Measurements from ENCODE around the gene MSRB1. TPM values are rescaled to one million over a fixed set of nuclear protein-coding genes. Genes with fewer than 3 reads are reported as not detected.

Gene MSRB1
- total and polyA plus RNA-seq, 8 donors, result 6.2 to 68.5 (median 31.2) TPM; not detected in 1

GRCh38 chr16:1968146-1968953 is 25.4 kb upstream of the MSRB1 start:
- Histone ChIP-seq H3K4me3 (no peak overlapping the region), H3K4me1 (peaks cover 34 to 52% (median 43%) of the 10 kb centered on the region in 4 donors), H3K27ac (no peak overlapping the region), H3K9me3 (no peaks in the 10 kb centered on the region), H3K27me3 (no peaks in the 10 kb centered on the region), H3K36me3 (peaks cover 0 to 8% (median 2%) of the 10 kb centered on the region in 4 donors)
- TF ChIP-seq EP300 (IDR thresholded peaks at IDR 0.05) (no peak), POLR2AphosphoS5 (IDR thresholded peaks at IDR 0.05) (no peak), CTCF (IDR thresholded peaks at IDR 0.05) (no peak), POLR2A (IDR thresholded peaks at IDR 0.05) (no peak)
- 85 to 93% (median 89%) methylated on average over 33 to 41 of the region's 41 CpGs for whole genome bisulfite sequencing, 5 donors
- DNase-seq, result no peak
- intact Hi-C loops (cut with DNase I; ENCODE audit: low total_unique reads), result no loop called here

DNA sequence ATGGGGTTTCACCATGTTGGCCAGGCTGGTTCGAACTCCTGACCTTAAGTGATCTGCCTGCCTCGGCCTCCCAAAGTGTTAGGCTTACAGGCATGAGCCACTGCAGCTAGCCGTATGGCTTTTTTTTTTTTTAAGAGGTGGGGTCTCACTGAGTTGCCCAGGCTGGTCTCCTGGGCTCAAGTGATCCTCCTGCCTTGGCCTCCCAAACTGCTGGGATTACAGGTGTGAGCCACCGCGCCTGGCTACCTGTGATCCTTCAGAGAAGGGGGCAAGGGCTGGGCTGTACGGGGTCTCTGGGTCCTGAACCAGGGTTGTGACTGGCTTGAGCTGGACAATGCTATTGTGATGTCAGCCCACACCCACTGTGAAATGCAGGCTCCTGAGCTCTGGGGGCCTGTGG is 23.5 kb upstream of the MSRB1 start, which contains the start of gene RNF151:
Gene RNF151, plus strand, starts transcription at position 397 of the 400 bp plus-strand sequence. CDS start 26 bp downstream, outside the sequence.
- TF ChIP-seq POLR2A (IDR thresholded peaks at IDR 0.05), result no peak
- TF ChIP-seq EP300 (IDR thresholded peaks at IDR 0.05), result no peak
- TF ChIP-seq POLR2AphosphoS5 (IDR thresholded peaks at IDR 0.05), result no peak
- no peak for TF ChIP-seq CTCF (IDR thresholded peaks at IDR 0.05)
- intact Hi-C loops (cut with DNase I; ENCODE audit: low total_unique reads), result no loop called here
- DNase-seq, result no peak
- H3K27ac ChIP-seq, result peak within 1 kb of the TSS; percentile 94 to 98 (median 97)
- H3K36me3 ChIP-seq, result peaks cover 18 to 27% (median 21%) of the 10 kb centered on the region in 4 donors
- H3K27me3 ChIP-seq, result no peaks in the 10 kb centered on the region
- H3K4me1 ChIP-seq, result peaks cover 38 to 58% (median 42%) of the 10 kb centered on the region in 4 donors
- H3K9me3 ChIP-seq, result no peaks in the 10 kb centered on the region
- H3K4me3 ChIP-seq, result peak within 1 kb of the TSS; percentile 75 to 90 (median 83)
- 91 to 99% (median 97%) methylated on average over 3 to 6 of the region's 6 CpGs for WGBS, 5 donors

DNA sequence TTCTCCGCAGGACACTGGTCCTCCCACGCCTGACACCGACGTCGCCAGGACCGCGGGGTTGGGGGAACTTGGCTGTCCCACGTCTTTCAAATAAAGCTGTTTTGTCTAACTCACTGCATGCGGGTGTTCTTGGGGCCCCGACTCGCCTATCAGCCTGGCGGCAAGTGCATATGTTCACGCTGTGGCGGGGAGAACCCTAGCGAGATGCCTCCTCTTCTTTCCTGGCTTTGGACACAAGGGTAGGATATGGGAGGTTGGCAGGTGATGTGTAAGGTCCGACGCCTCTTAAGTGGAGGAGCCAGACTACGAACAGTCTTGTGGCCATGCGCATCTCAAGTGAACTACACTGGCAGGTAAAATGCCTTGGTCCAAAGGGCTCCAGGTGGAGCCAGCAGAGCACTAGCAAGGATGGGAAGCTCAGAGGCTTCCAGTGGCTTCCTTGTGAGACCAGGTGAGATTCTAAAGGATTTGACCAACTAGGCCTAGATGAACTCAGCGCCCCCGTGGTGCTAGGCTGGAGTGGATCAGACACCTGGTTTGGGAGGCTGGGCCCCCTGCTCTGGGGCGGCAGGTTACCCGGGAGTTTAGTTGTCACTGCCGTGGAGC is 22.5 kb upstream of the MSRB1 start:
- Histone ChIP-seq H3K27ac (peak overlapping the region; percentile 94 to 98 (median 97)), H3K4me3 (peak overlapping the region; percentile 75 to 90 (median 83)), H3K36me3 (peaks cover 23 to 31% (median 26%) of the 10 kb centered on the region in 4 donors), H3K9me3 (no peaks in the 10 kb centered on the region), H3K4me1 (peaks cover 36 to 58% (median 41%) of the 10 kb centered on the region in 4 donors), H3K27me3 (no peaks in the 10 kb centered on the region)
- intact Hi-C loops (cut with DNase I; ENCODE audit: low total_unique reads), result no loop called here
- no peak for DNase-seq
- WGBS, 5 donors, result 14 to 18% (median 17%) methylated on average over 24 of the region's 24 CpGs
- TF ChIP-seq POLR2AphosphoS5 (IDR thresholded peaks at IDR 0.05) (no peak), CTCF (IDR thresholded peaks at IDR 0.05) (no peak), POLR2A (IDR thresholded peaks at IDR 0.05) (no peak), EP300 (IDR thresholded peaks at IDR 0.05) (no peak)

DNA sequence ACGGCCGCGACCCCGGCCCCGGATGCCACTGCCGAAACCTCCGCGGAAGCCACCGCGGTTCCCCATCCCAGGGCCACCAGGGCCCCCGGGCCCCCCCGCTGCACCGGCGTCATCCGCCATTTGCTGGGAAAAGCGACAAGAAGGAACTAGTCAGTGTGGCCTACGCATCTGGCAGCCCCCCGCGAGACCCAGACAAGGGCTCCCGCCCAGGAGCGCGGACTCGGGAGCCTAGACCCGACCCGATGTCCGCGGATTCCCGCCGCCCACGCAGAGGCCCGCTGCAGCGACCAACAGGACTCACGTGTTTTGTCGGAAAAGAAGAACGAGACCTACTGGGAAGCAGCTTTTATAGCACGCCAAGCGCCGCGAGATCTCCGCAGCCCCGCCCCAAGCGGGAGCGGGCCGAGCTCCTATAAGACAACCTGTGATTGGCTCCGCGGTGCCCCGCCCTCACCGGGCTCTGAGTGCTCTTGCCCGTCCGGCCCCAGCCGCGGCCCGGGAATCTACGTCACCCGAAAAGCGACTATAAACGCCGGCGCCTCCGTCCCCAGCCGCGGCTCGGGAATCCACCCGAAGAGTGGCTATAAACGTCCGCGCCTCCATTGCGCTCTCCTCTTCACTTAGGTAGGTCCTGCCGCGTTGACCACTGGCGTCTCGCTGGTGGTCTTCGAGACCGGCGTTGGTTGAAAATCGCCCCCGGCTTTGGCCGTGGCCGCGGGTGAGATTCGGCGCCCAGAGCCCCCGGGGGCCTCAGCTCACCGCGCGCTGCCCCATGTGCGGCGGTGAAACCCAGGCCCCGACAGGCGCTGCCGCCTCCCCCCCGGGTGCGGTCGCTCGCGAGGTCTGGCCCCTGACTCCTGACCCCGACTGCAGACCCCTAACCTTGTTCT is 21.8 kb upstream of the MSRB1 start, which contains the start of gene RPS2:
Gene RPS2, minus strand, starts transcription at position 321 of the 890 bp plus-strand sequence. Its CDS starts 201 bp downstream, at position 120.
- Histone ChIP-seq H3K36me3 (peaks cover 23 to 31% (median 26%) of the 10 kb centered on the region in 4 donors), H3K9me3 (no peaks in the 10 kb centered on the region), H3K4me1 (peaks cover 43 to 60% (median 47%) of the 10 kb centered on the region in 4 donors), H3K27me3 (no peaks in the 10 kb centered on the region), H3K4me3 (peak within 1 kb of the TSS; percentile 75 to 90 (median 83)), H3K27ac (peak within 1 kb of the TSS; percentile 94 to 98 (median 97))
- intact Hi-C loops (cut with DNase I; ENCODE audit: low total_unique reads), result no loop called here
- WGBS, 5 donors, result 0 to 1% (median 0%) methylated on average over 2 to 97 of the region's 97 CpGs
- peak; percentile 99 to 100 for DNase-seq
- TF ChIP-seq CTCF (IDR thresholded peaks at IDR 0.05) (no peak), POLR2A (IDR thresholded peaks at IDR 0.05) (peak in 2 of 4 donors; percentile 92 to 94), POLR2AphosphoS5 (IDR thresholded peaks at IDR 0.05) (peak; percentile 62 to 100 (median 98)), EP300 (IDR thresholded peaks at IDR 0.05) (peak; percentile 54)

Measured in stomach (tissue), 9 donors.